Ascending aorta (tissue), 2 donors: ENCODE results near the gene PMAIP1. TPM values are rescaled to one million over a fixed set of nuclear protein-coding genes. Genes with fewer than 3 reads are reported as not detected.

ENCODE experiments used
- DNase-seq, 2 donors: peaks; one replicate each; pipeline ENCODE4 v3.0.0-alpha.2; 2019; ENCODE audit warnings: low spot score in 2 of 2
- H3K27ac ChIP-seq, 2 donors: fragments of 200-600 bp; sonication (generic); one replicate each; pipeline ENCODE4 v1.5.1; 2016 to 2017; ENCODE audit warnings: mild to moderate bottlenecking in 1 of 2
- H3K27me3 ChIP-seq: fragments of 200-600 bp; sonication (generic); one replicate; pipeline ENCODE4 v1.5.1; 2017
- H3K36me3 ChIP-seq, 2 donors: fragments of 200-600 bp; sonication (generic); one replicate each; pipeline ENCODE4 v1.5.1; 2016
- H3K4me1 ChIP-seq, 2 donors: fragments of 200-600 bp; sonication (generic); one replicate each; pipeline ENCODE4 v1.5.1; 2016 to 2017; ENCODE audit warnings: mild to moderate bottlenecking in 1 of 2
- H3K4me3 ChIP-seq, 2 donors: fragments of 200-600 bp; sonication (generic); one replicate each; pipeline ENCODE4 v1.5.1; 2016 to 2017; ENCODE audit warnings: mild to moderate bottlenecking in 1 of 2
- H3K9me3 ChIP-seq, 2 donors: fragments of 200-600 bp; sonication (generic); one replicate each; pipeline ENCODE4 v1.5.1; 2016
- intact Hi-C: fragments of 100-400 bp; cut with DNase I; formaldehyde crosslinking; loops from one replicate; pipeline ENCODE4 v1.15.1; 2023
- total RNA-seq: library from RNA; depleted of rRNA; stranded (reverse); fragments of >200 nt; gene quantifications from one replicate; pipeline ENCODE4 v1.1.0, GENCODE V29; 2016
- TF ChIP-seq, protein P1 (sequence below), 3 experiments: fragments of 200-600 bp in 2 of 3; fragments of 450-650 bp in 1 of 3; sonication (generic) in 2 of 3; IDR thresholded peaks; one replicate each; pipeline ENCODE4 v1.5.1; 2016 to 2019; ENCODE audit warnings: antibody characterized with exemption in 3 of 3, mild to moderate bottlenecking in 1 of 3, moderate library complexity in 1 of 3

The PMAIP1 gene
- total RNA-seq, 1 donor from 2014 or later: not detected

DNA sequence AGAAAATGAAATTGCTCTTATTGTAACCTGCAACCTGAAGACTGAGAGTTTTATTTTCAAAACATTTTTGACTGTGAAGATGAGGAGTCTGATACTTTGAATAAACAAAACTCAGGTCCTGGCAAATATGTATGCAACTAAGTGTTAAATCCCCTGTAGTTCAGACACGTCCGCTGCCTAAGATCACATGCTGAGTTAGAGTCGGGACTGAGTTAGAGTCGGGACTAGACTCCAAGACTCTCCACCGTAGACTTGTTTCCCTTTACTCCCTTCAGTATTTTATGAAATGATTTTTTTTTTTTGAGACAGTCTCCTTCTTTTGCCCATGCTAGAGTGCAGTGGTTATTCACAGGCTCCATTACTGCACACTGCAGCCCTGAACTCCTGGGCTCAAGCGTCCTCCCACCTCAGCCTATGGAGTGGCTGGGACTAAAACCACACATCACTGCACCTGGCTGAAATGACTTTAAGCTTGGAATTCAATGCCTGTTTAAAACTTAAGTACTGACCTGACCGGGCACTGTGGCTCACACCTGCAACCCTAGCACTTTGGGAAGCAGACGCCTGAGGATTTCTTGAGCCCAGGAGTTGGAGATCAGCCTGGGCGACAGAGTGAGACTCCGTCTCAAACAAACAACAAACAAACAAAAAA is 28.0 kb upstream of the PMAIP1 start:
- no peak for DNase-seq
- H3K9me3 ChIP-seq: no peaks in the 10 kb centered on the region
- H3K4me1 ChIP-seq: no peaks in the 10 kb centered on the region
- no peak overlapping the region for H3K27ac ChIP-seq
- H3K27me3 ChIP-seq: no peaks in the 10 kb centered on the region
- TF ChIP-seq, protein P1, sequence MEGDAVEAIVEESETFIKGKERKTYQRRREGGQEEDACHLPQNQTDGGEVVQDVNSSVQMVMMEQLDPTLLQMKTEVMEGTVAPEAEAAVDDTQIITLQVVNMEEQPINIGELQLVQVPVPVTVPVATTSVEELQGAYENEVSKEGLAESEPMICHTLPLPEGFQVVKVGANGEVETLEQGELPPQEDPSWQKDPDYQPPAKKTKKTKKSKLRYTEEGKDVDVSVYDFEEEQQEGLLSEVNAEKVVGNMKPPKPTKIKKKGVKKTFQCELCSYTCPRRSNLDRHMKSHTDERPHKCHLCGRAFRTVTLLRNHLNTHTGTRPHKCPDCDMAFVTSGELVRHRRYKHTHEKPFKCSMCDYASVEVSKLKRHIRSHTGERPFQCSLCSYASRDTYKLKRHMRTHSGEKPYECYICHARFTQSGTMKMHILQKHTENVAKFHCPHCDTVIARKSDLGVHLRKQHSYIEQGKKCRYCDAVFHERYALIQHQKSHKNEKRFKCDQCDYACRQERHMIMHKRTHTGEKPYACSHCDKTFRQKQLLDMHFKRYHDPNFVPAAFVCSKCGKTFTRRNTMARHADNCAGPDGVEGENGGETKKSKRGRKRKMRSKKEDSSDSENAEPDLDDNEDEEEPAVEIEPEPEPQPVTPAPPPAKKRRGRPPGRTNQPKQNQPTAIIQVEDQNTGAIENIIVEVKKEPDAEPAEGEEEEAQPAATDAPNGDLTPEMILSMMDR (IDR thresholded peaks at IDR 0.05): no peak
- intact Hi-C loops: no loop called here
- H3K36me3 ChIP-seq: no peaks in the 10 kb centered on the region
- H3K4me3 ChIP-seq: no peak overlapping the region

DNA sequence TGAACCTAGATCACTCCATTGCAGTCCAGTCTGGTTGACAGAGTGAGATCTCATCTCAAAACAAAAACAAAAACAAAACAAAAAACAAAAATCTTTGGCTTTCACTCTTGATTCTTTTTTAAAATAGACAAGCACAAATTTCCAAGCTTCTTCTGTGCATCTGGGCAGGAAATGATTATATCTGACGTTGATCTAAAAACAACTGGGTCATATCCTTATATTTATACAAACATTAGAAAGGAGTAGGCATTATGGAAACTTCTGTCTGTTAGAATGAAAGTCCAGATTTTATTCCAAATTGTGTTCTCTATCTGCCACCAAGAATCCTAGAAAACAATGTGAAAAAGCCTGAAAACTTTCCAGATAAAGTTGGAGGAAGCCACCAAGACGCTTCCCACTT is 26.2 kb upstream of the PMAIP1 start:
- DNase-seq: no peak
- Histone ChIP-seq H3K9me3 (no peaks in the 10 kb centered on the region), H3K36me3 (no peaks in the 10 kb centered on the region), H3K4me3 (no peak overlapping the region), H3K27me3 (no peaks in the 10 kb centered on the region), H3K4me1 (no peaks in the 10 kb centered on the region), H3K27ac (no peak overlapping the region)
- intact Hi-C loops: no loop called here
- TF ChIP-seq, protein P1 (IDR thresholded peaks at IDR 0.05): no peak

DNA sequence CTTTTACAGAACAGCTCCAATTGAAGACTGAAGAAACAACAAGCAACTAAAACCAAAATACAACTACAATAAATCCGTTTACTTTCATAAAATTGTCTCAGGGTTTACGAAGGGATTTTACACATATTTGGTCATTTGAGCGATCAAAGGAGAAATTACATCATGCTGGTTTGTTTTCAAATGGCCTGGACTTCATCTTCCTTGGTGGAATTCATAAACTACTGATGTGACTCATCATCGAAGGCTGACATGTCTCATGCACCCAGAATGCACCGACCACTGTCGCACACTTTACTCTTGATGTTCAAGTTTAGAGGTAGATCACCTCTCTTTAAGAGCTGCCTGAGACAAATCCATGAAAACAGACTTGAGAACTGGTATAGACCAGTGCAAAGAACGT is 25.6 kb upstream of the PMAIP1 start:
- Histone ChIP-seq H3K27ac (no peak overlapping the region), H3K36me3 (no peaks in the 10 kb centered on the region), H3K9me3 (no peaks in the 10 kb centered on the region), H3K4me1 (no peaks in the 10 kb centered on the region), H3K4me3 (no peak overlapping the region), H3K27me3 (no peaks in the 10 kb centered on the region)
- TF ChIP-seq, protein P1 (IDR thresholded peaks at IDR 0.05): no peak
- intact Hi-C loops: no loop called here
- no peak for DNase-seq

- intact Hi-C loops: no loop called here
- Histone ChIP-seq H3K27me3 (no peaks in the 10 kb centered on the region), H3K9me3 (no peaks in the 10 kb centered on the region), H3K36me3 (no peaks in the 10 kb centered on the region), H3K27ac (no peak overlapping the region), H3K4me1 (no peaks in the 10 kb centered on the region), H3K4me3 (no peak overlapping the region)
- DNase-seq: no peak
- TF ChIP-seq, protein P1 (IDR thresholded peaks at IDR 0.05): no peak
These were observed 23.5 kb upstream of the PMAIP1 start for GRCh38 chr18:59876310-59876626.

DNA sequence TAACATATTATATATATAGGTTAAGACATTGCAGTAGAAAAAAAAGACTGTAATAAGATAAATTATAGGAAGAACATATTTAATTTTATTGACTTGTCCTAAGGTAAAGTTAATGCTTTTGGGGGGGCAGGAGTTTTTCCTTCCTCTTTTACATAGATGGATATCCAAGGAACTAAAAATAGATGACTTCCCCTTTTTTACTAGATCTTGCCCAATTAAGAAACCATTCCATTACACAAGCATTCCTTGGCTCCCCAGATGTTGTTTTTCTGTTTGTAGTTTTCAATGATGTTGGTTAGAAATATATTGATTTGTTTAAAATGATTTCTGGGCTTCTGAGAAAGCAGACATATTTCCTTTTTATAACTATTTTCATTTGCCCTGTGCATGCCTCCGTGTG is 22.4 kb upstream of the PMAIP1 start:
- no peaks in the 10 kb centered on the region for H3K36me3 ChIP-seq
- H3K9me3 ChIP-seq: no peaks in the 10 kb centered on the region
- intact Hi-C loops: no loop called here
- H3K27ac ChIP-seq: no peak overlapping the region
- no peaks in the 10 kb centered on the region for H3K27me3 ChIP-seq
- TF ChIP-seq, protein P1 (IDR thresholded peaks at IDR 0.05): no peak
- no peak for DNase-seq
- no peak overlapping the region for H3K4me3 ChIP-seq
- no peaks in the 10 kb centered on the region for H3K4me1 ChIP-seq

GRCh38 chr18:59878644-59879043 is 21.2 kb upstream of the PMAIP1 start:
- TF ChIP-seq, protein P1 (IDR thresholded peaks at IDR 0.05): no peak
- Histone ChIP-seq H3K4me3 (no peak overlapping the region), H3K27me3 (no peaks in the 10 kb centered on the region), H3K4me1 (no peaks in the 10 kb centered on the region), H3K36me3 (no peaks in the 10 kb centered on the region), H3K9me3 (no peaks in the 10 kb centered on the region), H3K27ac (no peak overlapping the region)
- intact Hi-C loops: no loop called here
- no peak for DNase-seq
